NB4 (cell line): ENCODE data around the gene SNU13.

Experiments
- DNase-seq: peaks from one replicate; pipeline ENCODE4 v3.0.0; 2010; ENCODE audit warnings: low read depth
- H3K4me3 ChIP-seq: one replicate; pipeline ENCODE4 v1.5.1; 2011; ENCODE audit warnings: mild to moderate bottlenecking, low read depth, low read length, moderate library complexity
- CTCF ChIP-seq: IDR thresholded peaks from one replicate; pipeline ENCODE4 v1.5.1; 2012; ENCODE audit warnings: low read depth, low read length
- MAX ChIP-seq: IDR thresholded peaks from 2 replicates; pipeline ENCODE4 v1.6.1; 2011; ENCODE audit warnings: low read depth, low read length
- MYC ChIP-seq: IDR thresholded peaks from 2 replicates; pipeline ENCODE4 v1.6.1; 2011; ENCODE audit warnings: low read depth, low read length
- POLR2A ChIP-seq: IDR thresholded peaks from 2 replicates; pipeline ENCODE4 v1.6.1; 2011; ENCODE audit warnings: mild to moderate bottlenecking; ENCODE audit not compliant: insufficient read length; ENCODE audit errors: extremely low read depth

Gene SNU13

DNA sequence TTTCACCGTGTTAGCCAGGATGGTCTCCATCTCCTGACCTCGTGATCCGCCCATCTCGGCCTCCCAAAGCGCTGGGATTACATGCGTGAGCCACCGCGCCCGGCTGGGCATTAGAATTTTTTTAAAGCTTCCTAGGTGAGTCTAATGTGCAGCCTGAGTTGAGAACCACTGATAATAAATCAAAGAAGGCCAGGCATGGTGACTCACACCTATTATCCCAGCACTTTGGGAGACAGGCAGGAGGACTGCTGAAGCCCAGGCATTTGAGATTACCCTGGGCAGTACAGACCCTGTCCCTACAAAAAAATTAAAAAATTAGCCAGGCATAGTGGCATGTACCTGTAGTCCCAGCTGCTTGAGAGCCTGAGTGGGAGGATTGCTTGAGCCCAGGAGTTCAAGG, 24.3 kb upstream of the SNU13 start:
- no peak for TF ChIP-seq CTCF
- no peak for TF ChIP-seq MYC
- TF ChIP-seq MAX, result no peak
- TF ChIP-seq POLR2A, result no peak
- H3K4me3 ChIP-seq, result no peak overlapping the region

GRCh38 chr22:41709341-41709740, 20.7 kb upstream of the SNU13 start:
- no peak for DNase-seq
- no peak for TF ChIP-seq MYC
- TF ChIP-seq MAX, result no peak
- no peak for TF ChIP-seq CTCF
- no peak for TF ChIP-seq POLR2A
- no peak overlapping the region for H3K4me3 ChIP-seq

More for the DNA sequence above, 24.3 kb upstream of the SNU13 start:
- DNase-seq, result no peak

DNA sequence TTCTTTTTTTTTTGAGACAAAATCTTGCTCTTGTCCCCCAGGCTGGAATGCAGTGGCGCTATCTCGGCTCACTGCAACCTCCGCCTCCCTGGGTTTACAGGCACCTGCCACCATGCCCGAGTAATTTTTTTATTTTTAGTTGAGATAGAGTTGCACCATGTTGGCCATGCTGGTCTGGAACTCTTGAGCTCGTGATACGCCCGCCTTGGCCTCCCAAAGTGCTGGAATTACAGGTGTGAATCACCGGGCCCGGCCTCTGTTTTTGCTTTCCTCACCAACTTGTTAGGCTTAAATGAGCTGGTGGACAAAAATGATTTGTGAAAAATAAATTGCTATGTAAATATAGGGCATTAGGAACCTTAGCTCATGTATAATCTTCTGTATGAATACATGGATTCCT, 14.1 kb upstream of the SNU13 start:
- TF ChIP-seq MYC (no peak), MAX (no peak), POLR2A (no peak), CTCF (no peak)
- no peak for DNase-seq
- no peak overlapping the region for H3K4me3 ChIP-seq

GRCh38 chr22:41700108-41700364, 11.4 kb upstream of the SNU13 start:
- no peak overlapping the region for H3K4me3 ChIP-seq
- DNase-seq, result no peak
- TF ChIP-seq MAX (no peak), MYC (no peak), CTCF (no peak), POLR2A (no peak)

DNA sequence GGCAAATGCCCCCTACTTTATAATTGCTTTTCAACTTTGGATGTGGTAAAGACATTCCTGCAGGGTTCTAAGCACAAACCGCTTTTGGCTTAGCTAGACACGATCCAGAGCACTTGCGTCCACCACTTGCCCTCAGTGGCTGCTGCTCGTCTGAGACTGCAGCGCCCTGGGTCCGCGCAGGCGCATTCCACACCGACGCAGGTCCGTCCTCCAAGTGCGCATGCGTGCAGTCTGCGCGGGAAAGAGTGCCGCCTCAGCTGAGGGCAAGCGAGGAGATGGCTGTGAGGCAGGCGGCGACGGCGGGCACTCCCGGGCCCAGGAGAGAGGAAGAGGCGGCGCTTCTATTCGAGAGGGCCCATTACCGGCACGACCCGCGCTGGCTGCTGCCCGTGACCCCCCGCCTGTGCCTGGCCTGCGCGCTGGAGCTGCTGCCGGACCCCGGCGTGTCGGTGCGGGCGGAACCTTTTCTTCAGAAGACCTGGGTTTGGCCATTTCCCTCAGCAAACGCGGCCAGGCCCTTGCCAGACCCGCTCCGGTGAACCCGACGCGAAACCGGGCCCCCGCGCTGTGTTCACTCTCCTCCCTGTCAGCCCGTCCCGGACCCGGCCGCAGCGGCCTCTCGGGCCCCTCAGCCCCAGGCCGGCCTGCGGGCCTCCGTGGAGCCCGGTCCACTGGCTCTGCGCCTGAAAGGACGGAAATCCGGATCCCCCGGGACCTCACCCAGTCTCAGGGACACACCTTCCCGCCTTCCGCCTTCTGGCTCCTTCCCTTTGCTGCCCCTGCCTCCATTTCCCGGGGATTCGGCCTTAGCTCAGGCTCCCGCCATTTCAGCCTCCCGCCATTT, 10.8 kb upstream of the SNU13 start, which contains the start of gene MEI1:
Gene MEI1, plus strand, starts transcription at position 240 of the 844 bp plus-strand sequence. Its CDS starts 36 bp downstream, at position 276.
- no peak for DNase-seq
- TF ChIP-seq MYC (no peak), POLR2A (no peak), MAX (no peak), CTCF (no peak)
- no peak within 1 kb of the TSS for H3K4me3 ChIP-seq
